Osteoblast (primary cell): ENCODE data around the gene PLAGL2. TPM values are rescaled to one million over a fixed set of nuclear protein-coding genes. Genes with fewer than 3 reads are reported as not detected.

Experiments
- DNase-seq: peaks from one replicate; pipeline ENCODE4 v3.0.0; 2011; ENCODE audit warnings: low spot score, mixed read lengths; ENCODE audit not compliant: insufficient read length; ENCODE audit errors: missing footprints
- H2AFZ ChIP-seq: 2 replicates; pipeline ENCODE4 v1.6.0; 2011; ENCODE audit warnings: mild to moderate bottlenecking, low read length
- H3K27ac ChIP-seq: 2 replicates; pipeline ENCODE4 v1.5.1; 2011; ENCODE audit warnings: mild to moderate bottlenecking, low read depth, low read length, moderate library complexity
- H3K27me3 ChIP-seq: 2 replicates; pipeline ENCODE4 v1.6.0; 2012; ENCODE audit warnings: mild to moderate bottlenecking, control low read depth, inconsistent platforms, low read length, moderate library complexity; ENCODE audit not compliant: insufficient read depth
- H3K36me3 ChIP-seq: 2 replicates; pipeline ENCODE4 v1.5.1; 2011; ENCODE audit warnings: mild to moderate bottlenecking, low read length, control low read depth, moderate library complexity; ENCODE audit not compliant: insufficient read depth
- H3K4me1 ChIP-seq: 2 replicates; pipeline ENCODE4 v1.5.1; 2011; ENCODE audit warnings: mild to moderate bottlenecking, low read length, control low read depth, moderate library complexity; ENCODE audit not compliant: insufficient read depth
- H3K4me2 ChIP-seq: 2 replicates; pipeline ENCODE4 v1.6.0; 2011; ENCODE audit warnings: mild to moderate bottlenecking, low read length; ENCODE audit not compliant: insufficient read depth
- H3K4me3 ChIP-seq: fragments of 200-600 bp; sonication (generic); 3 replicates; pipeline ENCODE4 v1.5.1; 2012; ENCODE audit warnings: mild to moderate bottlenecking, low read length, inconsistent platforms; ENCODE audit not compliant: insufficient read depth
- H3K79me2 ChIP-seq: 2 replicates; pipeline ENCODE4 v1.6.0; 2012; ENCODE audit warnings: mild to moderate bottlenecking, low read length, control low read depth, inconsistent platforms; ENCODE audit not compliant: insufficient read depth
- H3K9me3 ChIP-seq: 2 replicates; pipeline ENCODE4 v1.5.1; 2011; ENCODE audit warnings: low read depth, low read length, control low read depth
- H4K20me1 ChIP-seq: 2 replicates; pipeline ENCODE4 v1.6.0; 2012; ENCODE audit warnings: mild to moderate bottlenecking, low read length, control low read depth; ENCODE audit not compliant: insufficient read depth
- CTCF ChIP-seq: IDR thresholded peaks from 2 replicates; pipeline ENCODE4 v1.5.1; 2011; ENCODE audit warnings: mild to moderate bottlenecking, low read depth, low read length, moderate library complexity; ENCODE audit errors: extremely low read depth
- total RNA-seq: library from RNA; depleted of rRNA; stranded (reverse); fragments of >200 nt; gene quantifications from 2 replicates; pipeline ENCODE4 v1.2.3, GENCODE V29; 2012

PLAGL2 gene
- total RNA-seq, 1 donor: 2.5 TPM

- H3K27me3 ChIP-seq: no peaks in the 10 kb centered on the region
- no peaks in the 10 kb centered on the region for H3K9me3 ChIP-seq
- H2AFZ ChIP-seq: no peak overlapping the region
- peaks cover 83% of the 10 kb centered on the region for H3K36me3 ChIP-seq
- peaks cover 3% of the 10 kb centered on the region for H4K20me1 ChIP-seq
- no peak overlapping the region for H3K4me2 ChIP-seq
- peak; percentile 52 for DNase-seq
- no peaks in the 10 kb centered on the region for H3K4me1 ChIP-seq
- H3K27ac ChIP-seq: no peak overlapping the region
- TF ChIP-seq CTCF: no peak
- peaks cover under 1% of the 10 kb centered on the region for H3K79me2 ChIP-seq
- no peak overlapping the region for H3K4me3 ChIP-seq
Observed at GRCh38 chr20:32144898-32145662, 62.5 kb downstream of the PLAGL2 start.

- H3K4me2 ChIP-seq: no peak overlapping the region
- no peaks in the 10 kb centered on the region for H3K27me3 ChIP-seq
- peaks cover 3% of the 10 kb centered on the region for H3K79me2 ChIP-seq
- DNase-seq: no peak
- H3K4me1 ChIP-seq: no peaks in the 10 kb centered on the region
- no peak overlapping the region for H3K4me3 ChIP-seq
- H3K36me3 ChIP-seq: peaks cover 81% of the 10 kb centered on the region
- H2AFZ ChIP-seq: no peak overlapping the region
- H4K20me1 ChIP-seq: peaks cover 7% of the 10 kb centered on the region
- no peak for TF ChIP-seq CTCF
- H3K9me3 ChIP-seq: no peaks in the 10 kb centered on the region
- H3K27ac ChIP-seq: no peak overlapping the region
Observed at GRCh38 chr20:32142991-32143390, 64.6 kb downstream of the PLAGL2 start.

Other genes starting within 250 kb of the PLAGL2 start
- under 0.01 TPM in 1 of 2 replicates, not detected in the other for gene XKR7, start 239.6 kb downstream of the PLAGL2 start, total RNA-seq
- gene CCM2L, start 197.3 kb downstream of the PLAGL2 start, total RNA-seq: not detected in 2 replicates
- gene HCK, start 155.5 kb downstream of the PLAGL2 start, total RNA-seq: 0.36 TPM in 1 of 2 replicates, not detected in the other
- 46.9 and 48.1 TPM in 2 replicates for gene TM9SF4, start 98.0 kb downstream of the PLAGL2 start, total RNA-seq
- gene POFUT1, start 137 bp upstream of the PLAGL2 start, total RNA-seq: 40.9 and 43.0 TPM in 2 replicates
- gene KIF3B, start 69.9 kb upstream of the PLAGL2 start, total RNA-seq: 37.4 and 39.4 TPM in 2 replicates
- gene ASXL1, start 150.6 kb upstream of the PLAGL2 start, total RNA-seq: 64.2 and 68.8 TPM in 2 replicates